ENCODE results near the gene MATN1. TPM values are rescaled to one million over a fixed set of nuclear protein-coding genes. Genes with fewer than 3 reads are reported as not detected.

MATN1 gene
- total and polyA plus RNA-seq, 8 donors, result 0.06 to 0.07 TPM; not detected in 6

- WGBS, 2 donors, result 70 to 80% methylated on average over 10 of the region's 10 CpGs
- DNase-seq, result peak in 1 of 6 donors; percentile 45
- no peak for ATAC-seq
- no peak for FAIRE-seq
- no peak for TF ChIP-seq CTCF (IDR thresholded peaks at IDR 0.05)
- no peaks in the 10 kb centered on the region for H3K4me1 ChIP-seq
- intact Hi-C loops (cut with DNase I), result no loop called here
- H3K36me3 ChIP-seq, result no peaks in the 10 kb centered on the region
- no peaks in the 10 kb centered on the region for H3K9me3 ChIP-seq
- H3K27ac ChIP-seq, result no peak overlapping the region
- no peak overlapping the region for H3K4me3 ChIP-seq
- no peaks in the 10 kb centered on the region for H3K27me3 ChIP-seq
These were observed 9.1 kb upstream of the MATN1 start for GRCh38 chr1:30732277-30732996.

- DNase-seq (peak in 1 of 6 donors; percentile 37), FAIRE-seq (no peak), ATAC-seq (no peak)
These were observed 8.5 kb upstream of the MATN1 start for GRCh38 chr1:30731806-30732276.

GRCh38 chr1:30731109-30731805 is 7.9 kb upstream of the MATN1 start:
- Histone ChIP-seq H3K36me3 (peaks cover 0 to 3% (median 0%) of the 10 kb centered on the region in 3 donors), H3K9me3 (no peaks in the 10 kb centered on the region), H3K4me1 (no peaks in the 10 kb centered on the region), H3K27ac (no peak overlapping the region), H3K27me3 (no peaks in the 10 kb centered on the region), H3K4me3 (no peak overlapping the region)
- intact Hi-C loops (cut with DNase I), result no loop called here
- DNase-seq (peak in 1 of 6 donors; percentile 32), ATAC-seq (no peak), FAIRE-seq (no peak)
- no peak for TF ChIP-seq CTCF (IDR thresholded peaks at IDR 0.05)
- WGBS, 2 donors, result 60% methylated on average over 10 of the region's 10 CpGs

More at GRCh38 chr1:30731806-30732276, 8.5 kb upstream of the MATN1 start:
- intact Hi-C loops (cut with DNase I), result no loop called here
- WGBS, 2 donors, result 63 to 72% methylated on average over 8 of the region's 8 CpGs
- peaks cover 0 to 1% (median 0%) of the 10 kb centered on the region in 3 donors for H3K36me3 ChIP-seq
- no peak for TF ChIP-seq CTCF (IDR thresholded peaks at IDR 0.05)
- H3K27me3 ChIP-seq, result no peaks in the 10 kb centered on the region
- H3K9me3 ChIP-seq, result no peaks in the 10 kb centered on the region
- H3K4me3 ChIP-seq, result no peak overlapping the region
- no peak overlapping the region for H3K27ac ChIP-seq
- no peaks in the 10 kb centered on the region for H3K4me1 ChIP-seq

- intact Hi-C loops (cut with DNase I), result no loop called here
- Histone ChIP-seq H3K27me3 (no peaks in the 10 kb centered on the region), H3K4me3 (no peak overlapping the region), H3K27ac (no peak overlapping the region), H3K9me3 (no peaks in the 10 kb centered on the region), H3K4me1 (no peaks in the 10 kb centered on the region), H3K36me3 (peaks cover 0 to 3% (median 0%) of the 10 kb centered on the region in 3 donors)
- 57 to 60% methylated on average over 23 of the region's 23 CpGs for WGBS, 2 donors
- no peak for FAIRE-seq
- ATAC-seq, result peak in 1 of 4 donors; percentile 19
- DNase-seq, result peak in 1 of 6 donors; percentile 45
- TF ChIP-seq CTCF (IDR thresholded peaks at IDR 0.05), result no peak
These were observed 7.1 kb upstream of the MATN1 start for GRCh38 chr1:30730346-30731108.

Measured in pancreas (tissue), 10 donors.